GM18873 (cell line): ENCODE measurements around the gene KCNJ16.

Experiments used
- ATAC-seq: cut with Tn5 transposase; IDR thresholded peaks from one replicate; pipeline ENCODE4 v1.9.1; 2021; ENCODE audit warnings: mild to moderate bottlenecking, moderate library complexity, moderate number of reproducible peaks; ENCODE audit not compliant: unreplicated experiment, low FRiP score

The KCNJ16 gene

DNA sequence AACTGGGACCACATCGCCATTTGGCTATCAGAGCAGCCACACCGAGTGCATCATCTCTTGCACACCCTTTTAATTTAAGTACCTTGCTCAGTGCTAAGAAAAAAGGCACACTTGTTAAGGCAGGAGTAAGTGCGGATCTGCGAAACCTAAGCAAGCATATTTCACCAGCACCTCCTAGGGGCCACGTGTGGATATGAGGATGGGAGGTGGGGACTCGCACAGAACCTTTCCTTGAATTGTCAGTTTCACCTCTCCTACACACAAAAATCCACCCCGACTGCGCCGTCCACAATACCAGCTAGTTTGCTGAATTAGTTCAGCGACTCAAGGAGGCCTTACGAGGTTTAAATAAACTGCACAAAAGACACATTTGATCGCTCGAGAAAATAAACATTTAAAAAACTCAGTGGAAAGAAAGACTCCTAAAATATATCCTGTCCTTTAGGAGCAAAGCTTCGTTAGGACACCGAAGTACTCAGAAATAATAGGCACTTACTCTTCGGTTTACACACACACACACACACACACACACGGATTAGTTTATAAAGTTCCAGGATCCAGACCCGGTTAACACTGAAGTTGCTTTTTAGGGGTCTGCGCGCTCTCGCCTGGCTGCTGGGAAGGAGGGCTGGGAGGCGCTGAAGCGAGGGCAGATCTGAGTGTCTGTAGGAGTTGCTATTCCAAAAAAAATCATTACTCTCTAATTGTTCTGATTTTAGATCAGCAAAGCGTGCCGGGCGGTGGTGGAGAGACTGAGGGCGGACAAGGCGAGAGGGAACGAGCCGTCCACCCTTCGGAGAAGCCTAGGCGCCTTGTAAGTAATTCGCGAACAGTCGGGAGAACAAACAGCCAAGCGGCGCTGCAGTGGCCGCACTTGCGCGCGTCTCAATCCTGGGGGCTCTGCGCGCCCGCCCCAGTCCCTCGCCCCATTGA is 93.3 kb downstream of the KCNJ16 start:
- ATAC-seq: peak; percentile 16

DNA sequence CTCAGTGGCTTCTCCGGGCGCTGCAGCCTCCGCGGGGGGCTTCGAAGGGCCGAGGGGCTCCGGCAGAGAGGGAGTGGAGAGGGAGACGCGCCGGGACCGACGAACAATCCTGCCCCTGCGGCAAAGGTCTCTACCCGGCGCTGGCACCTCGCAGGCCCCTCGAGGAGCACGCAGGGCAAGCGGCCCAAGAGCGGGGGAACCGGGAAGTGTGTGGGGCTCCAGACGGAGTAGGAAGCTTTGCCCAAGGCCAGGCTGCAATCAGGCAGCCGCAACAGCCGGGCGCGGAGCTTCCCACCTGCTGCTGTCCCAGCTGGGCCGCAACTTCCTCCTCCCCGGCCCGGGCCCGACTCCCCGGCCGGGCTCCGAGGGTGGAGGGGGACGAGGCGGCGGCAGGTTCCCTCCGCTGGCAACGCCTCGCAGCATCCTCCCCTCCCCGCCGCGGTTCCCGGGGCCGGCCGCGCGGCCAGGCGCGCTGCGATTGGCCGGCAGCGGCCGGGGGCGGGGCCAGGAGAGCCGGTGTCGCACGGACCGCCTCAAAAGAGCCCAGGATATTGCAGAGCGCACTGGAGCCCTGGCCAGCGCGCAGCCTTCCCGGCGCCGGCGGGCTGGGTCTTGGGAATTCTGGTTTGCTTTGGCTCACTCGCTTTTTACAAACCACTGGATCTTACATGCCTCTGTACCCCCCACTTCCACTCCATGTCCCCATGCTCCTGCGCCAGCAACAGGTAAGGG is 94.1 kb downstream of the KCNJ16 start, which contains the start of gene KCNJ2:
KCNJ2 (plus strand) TSS at position 556 of the 732 bp plus-strand sequence. CDS start 5,508 bp downstream, outside the sequence.
- ATAC-seq: peak; percentile 53

DNA sequence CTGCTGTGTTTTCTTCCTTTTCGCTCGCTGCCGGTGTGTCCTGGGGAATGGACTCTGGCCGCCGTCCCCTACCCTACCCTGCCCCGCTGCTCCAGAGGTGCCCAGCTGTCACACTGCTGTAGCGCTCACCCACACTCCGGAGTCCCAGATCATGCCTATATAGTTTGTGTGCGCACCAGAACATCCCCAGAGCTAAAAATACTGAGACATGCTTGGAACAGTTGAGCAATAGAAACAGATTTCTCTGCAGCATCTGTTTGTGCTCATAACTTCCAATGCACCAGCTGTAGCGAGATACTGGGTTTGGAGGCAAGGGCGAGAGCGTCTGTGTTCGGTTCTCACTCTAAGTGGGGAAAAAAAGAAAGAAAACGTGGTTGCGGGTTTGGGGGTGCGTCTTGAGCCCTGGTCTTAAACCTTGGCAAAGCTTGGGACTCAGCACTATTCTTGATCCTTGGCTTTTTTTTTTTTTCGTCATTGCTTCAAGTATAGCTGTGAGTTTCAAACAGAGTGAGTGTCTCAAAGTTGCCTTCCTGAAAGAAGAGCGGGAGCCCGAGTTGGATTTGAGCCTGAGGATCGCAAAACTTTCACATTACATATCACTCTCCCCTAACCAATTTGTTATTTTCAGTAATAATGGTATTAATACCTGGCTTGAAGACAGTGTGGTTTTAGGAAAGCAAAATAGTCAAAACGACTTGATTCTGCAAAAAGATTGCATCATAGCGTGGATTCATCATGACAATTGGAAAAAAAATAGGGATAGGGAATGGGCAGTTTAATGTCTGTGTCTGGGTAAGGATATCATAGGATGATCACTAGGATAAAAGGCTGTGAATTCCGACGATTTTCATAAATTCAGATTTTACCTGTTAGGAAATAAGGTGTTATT is 94.9 kb downstream of the KCNJ16 start:
- no peak for ATAC-seq

DNA sequence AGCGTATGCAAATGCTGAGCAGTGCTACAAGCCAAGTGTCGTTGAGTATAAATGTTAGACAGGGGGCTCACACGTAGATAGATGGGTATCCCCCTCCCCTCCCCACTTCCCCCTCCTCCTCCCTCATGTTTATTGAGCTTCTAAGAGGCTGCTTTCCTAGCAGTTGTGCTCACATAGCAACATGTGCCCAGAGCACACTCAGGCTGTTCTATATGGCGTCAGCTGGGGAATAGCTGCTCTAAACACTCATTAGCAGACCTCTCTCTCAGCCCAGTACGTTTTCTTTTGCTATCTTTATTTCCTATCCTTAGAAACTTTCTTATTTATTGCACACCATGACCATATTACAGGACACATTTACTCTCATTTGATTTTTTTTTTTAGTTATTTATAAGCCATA is 96.1 kb downstream of the KCNJ16 start:
- ATAC-seq: no peak

- ATAC-seq: no peak
Observed at GRCh38 chr17:70172449-70172848, 97.4 kb downstream of the KCNJ16 start.

DNA sequence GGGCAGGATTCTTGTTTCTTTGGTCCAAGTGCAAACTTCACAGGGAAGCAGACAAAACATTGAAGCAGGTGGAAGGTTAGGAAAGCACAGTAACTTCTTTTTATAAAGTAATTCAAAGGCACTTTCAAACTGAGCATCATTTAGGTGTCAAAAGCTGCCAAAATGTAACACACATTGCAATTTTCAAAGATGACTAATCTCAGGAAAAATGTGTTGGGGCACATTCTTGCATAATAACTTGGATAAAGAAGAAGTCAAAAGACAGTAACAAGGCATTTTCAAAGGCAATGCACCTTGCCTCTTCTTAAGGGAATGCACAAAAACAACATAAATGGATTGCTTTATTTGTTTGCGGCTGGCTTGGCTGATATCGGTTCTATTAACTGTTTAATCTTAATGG is 97.9 kb downstream of the KCNJ16 start:
- no peak for ATAC-seq

DNA sequence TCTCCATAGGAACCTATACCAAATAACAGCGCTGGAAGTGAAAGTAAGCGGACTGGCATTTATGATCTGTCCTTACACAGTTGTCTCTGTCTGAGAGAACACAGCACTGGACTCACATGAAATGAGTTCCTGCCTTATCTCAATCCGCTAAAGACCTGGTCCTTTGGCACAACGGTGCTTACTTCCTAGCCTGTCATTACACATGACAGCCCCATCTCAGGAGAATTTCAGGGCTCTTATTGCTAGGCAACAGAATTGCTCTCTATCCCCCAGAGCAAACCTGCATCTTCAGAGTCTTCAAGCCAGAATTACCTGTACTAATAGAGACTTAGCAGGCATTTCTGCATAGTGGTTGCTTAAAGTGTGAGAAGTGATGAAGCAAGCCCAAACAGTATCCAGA is 98.7 kb downstream of the KCNJ16 start:
- ATAC-seq: no peak

GRCh38 chr17:70181376-70181775 is 106.4 kb downstream of the KCNJ16 start:
- no peak for ATAC-seq

DNA sequence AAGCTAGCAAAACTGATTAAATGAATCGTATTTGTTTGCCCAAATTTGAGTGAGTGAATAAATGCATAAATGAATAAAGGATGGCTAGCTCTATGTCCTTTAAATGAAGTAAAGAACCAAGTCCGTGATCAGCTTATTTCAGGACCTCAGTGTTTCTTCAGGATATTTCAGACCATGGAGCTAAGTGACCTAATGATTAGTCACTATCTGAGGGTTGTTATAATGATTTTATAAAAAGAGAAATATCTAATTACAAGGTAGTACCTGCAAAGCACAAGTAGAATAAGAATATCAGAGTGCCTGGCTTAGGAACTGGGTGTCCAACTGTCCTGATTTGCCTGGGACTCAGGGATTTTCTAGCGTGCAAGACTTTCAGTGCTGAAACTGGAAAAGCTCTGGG is 106.8 kb downstream of the KCNJ16 start:
- no peak for ATAC-seq

DNA sequence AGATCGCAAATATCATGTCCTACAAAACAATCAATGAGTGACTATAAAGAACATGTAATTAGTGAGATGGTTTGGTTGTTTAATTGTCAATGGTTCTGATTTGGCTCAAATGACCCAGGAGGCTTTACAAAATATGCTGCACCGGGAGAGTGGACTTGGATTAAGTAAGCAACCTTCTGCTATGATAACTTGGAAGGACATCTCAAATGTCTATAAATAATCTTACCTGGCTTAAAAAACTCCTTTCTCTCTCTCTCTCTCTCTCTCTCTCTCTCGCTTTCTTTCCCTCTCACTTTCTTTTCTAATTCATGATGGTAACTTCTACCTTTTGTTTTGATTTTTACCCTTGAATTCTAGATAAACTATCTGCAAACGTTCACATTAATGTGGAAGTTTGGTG is 108.5 kb downstream of the KCNJ16 start:
- ATAC-seq: no peak

- no peak for ATAC-seq
Observed at GRCh38 chr17:70184207-70184606, 109.2 kb downstream of the KCNJ16 start.

DNA sequence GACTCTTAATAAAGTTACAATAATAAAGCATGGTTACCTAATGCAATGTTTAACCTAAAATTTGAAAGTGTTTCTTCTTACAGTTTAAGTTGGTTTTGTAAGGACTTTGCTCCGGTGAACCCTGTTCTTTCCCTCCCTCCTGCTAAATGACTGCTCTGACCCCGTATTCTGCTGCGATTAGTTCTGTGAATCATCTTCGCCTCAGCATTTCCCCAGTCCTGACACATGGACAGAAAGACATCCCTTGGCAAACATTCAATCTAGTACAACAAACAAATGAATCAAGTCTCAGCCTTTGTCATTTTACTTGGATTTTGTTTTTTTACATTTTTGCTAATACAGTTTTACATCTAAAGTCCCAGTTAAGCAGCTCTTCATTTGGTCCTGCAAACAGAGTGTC is 109.7 kb downstream of the KCNJ16 start:
- no peak for ATAC-seq
